ENCODE results near the gene KNDC1.
"Not testable (repeated sequence)": the region's sequence is repeated elsewhere in the genome, so short reads cannot be mapped to it uniquely, and the experiment has no call there.

KNDC1 gene

GRCh38 chr10:133141144-133141957, 18.7 kb upstream of the KNDC1 start:
- DNase-seq (ENCODE audit: low read depth in 3 of 3) = no peak

GRCh38 chr10:133141958-133142340, 18.1 kb upstream of the KNDC1 start:
- DNase-seq (ENCODE audit: low read depth in 3 of 3) = no peak

GRCh38 chr10:133142523-133143199, 17.4 kb upstream of the KNDC1 start:
- DNase-seq (ENCODE audit: low read depth in 3 of 3) = no peak

GRCh38 chr10:133143200-133143533, 16.9 kb upstream of the KNDC1 start:
- no peak for DNase-seq (ENCODE audit: low read depth in 3 of 3)

- no peak for DNase-seq (ENCODE audit: low read depth in 3 of 3)
Measured at GRCh38 chr10:133143546-133143945, 16.5 kb upstream of the KNDC1 start.

- no peak for DNase-seq (ENCODE audit: low read depth in 3 of 3)
Measured at GRCh38 chr10:133144771-133145170, 15.2 kb upstream of the KNDC1 start.

- no peak for DNase-seq (ENCODE audit: low read depth in 3 of 3)
Measured at GRCh38 chr10:133150226-133150625, 9.8 kb upstream of the KNDC1 start.

GRCh38 chr10:133150656-133151055, 9.4 kb upstream of the KNDC1 start:
- no peak for DNase-seq (ENCODE audit: low read depth in 3 of 3)

- not testable (repeated sequence) for DNase-seq (ENCODE audit: low read depth in 3 of 3)
Measured at GRCh38 chr10:133151071-133151470, 8.9 kb upstream of the KNDC1 start.

GRCh38 chr10:133151543-133151972, 8.5 kb upstream of the KNDC1 start:
- no peak for DNase-seq (ENCODE audit: low read depth in 3 of 3)

GRCh38 chr10:133154411-133154810, 5.6 kb upstream of the KNDC1 start:
- DNase-seq (ENCODE audit: low read depth in 3 of 3) = no peak

- DNase-seq (ENCODE audit: low read depth in 3 of 3) = no peak
Measured at GRCh38 chr10:133154996-133155778, 4.8 kb upstream of the KNDC1 start.

GRCh38 chr10:133156674-133157579, 3.1 kb upstream of the KNDC1 start:
- DNase-seq (ENCODE audit: low read depth in 3 of 3) = no peak

- DNase-seq (ENCODE audit: low read depth in 3 of 3) = no peak
Measured at GRCh38 chr10:133157662-133158436, 2.2 kb upstream of the KNDC1 start.

GRCh38 chr10:133158437-133158755, 1.6 kb upstream of the KNDC1 start:
- DNase-seq (ENCODE audit: low read depth in 3 of 3) = no peak

- no peak for DNase-seq (ENCODE audit: low read depth in 3 of 3)
Measured at GRCh38 chr10:133158756-133159610, 1.0 kb upstream of the KNDC1 start.

GRCh38 chr10:133159611-133159949, 439 bp upstream of the KNDC1 start:
- no peak for DNase-seq (ENCODE audit: low read depth in 3 of 3)

GRCh38 chr10:133160826-133161471, 930 bp downstream of the KNDC1 start:
- DNase-seq (ENCODE audit: low read depth in 3 of 3) = no peak

- DNase-seq (ENCODE audit: low read depth in 3 of 3) = no peak
Measured at GRCh38 chr10:133161486-133162109, 1.6 kb downstream of the KNDC1 start.

Measured in stimulated activated CD4-positive, alpha-beta T cell treated with anti-CD3 and anti-CD28 coated beads, TNF-alpha, amount 100 ng/mL, for 24 hours (primary cell).